ENCODE measurements around the gene LRFN2. TPM values are rescaled to one million over a fixed set of nuclear protein-coding genes. Genes with fewer than 3 reads are reported as not detected.

The LRFN2 gene
- polyA plus RNA-seq, 1 donor from 2014 or later: 14.8 TPM

GRCh38 chr6:40439026-40439800, 148.0 kb downstream of the LRFN2 start:
- Histone ChIP-seq H2AFZ (ENCODE audit: low read depth, low read length) (no peak overlapping the region), H3K9ac (ENCODE audit: low read length) (no peak overlapping the region), H4K20me1 (ENCODE audit: insufficient read depth) (no peaks in the 10 kb centered on the region), H3K79me2 (replicated peaks; ENCODE audit: insufficient read depth, low read length) (no peaks in the 10 kb centered on the region), H3K9me2 (ENCODE audit: insufficient read depth, low read length) (no peaks in the 10 kb centered on the region), H3K9me3 (ENCODE audit: low read length) (no peaks in the 10 kb centered on the region), H3K36me3 (ENCODE audit: insufficient read depth, low read length) (no peaks in the 10 kb centered on the region), H3K27me3 (ENCODE audit: insufficient read depth, low read depth, low read length) (no peaks in the 10 kb centered on the region), H3K27ac (ENCODE audit: low read length) (no peak overlapping the region), H3K4me3 (ENCODE audit: low read length) (no peak overlapping the region), H3K4me2 (ENCODE audit: low read length) (no peak overlapping the region), H3F3A (ENCODE audit: insufficient read depth, low read length, poor library complexity, severe bottlenecking) (no peaks in the 10 kb centered on the region)
- TF ChIP-seq RAD21 (conservative IDR thresholded peaks at IDR 0.05) (no peak), TAF1 (IDR thresholded peaks at IDR 0.05; ENCODE audit: low read depth) (no peak), SMC3 (conservative IDR thresholded peaks at IDR 0.05; ENCODE audit: poor library complexity) (no peak), CTCF (IDR thresholded peaks at IDR 0.05; ENCODE audit: poor library complexity, severe bottlenecking) (no peak), MXI1 (conservative IDR thresholded peaks at IDR 0.05; ENCODE audit: poor library complexity, severe bottlenecking) (no peak), POLR2AphosphoS5 (IDR thresholded peaks at IDR 0.05) (no peak), REST (IDR thresholded peaks at IDR 0.05; ENCODE audit: borderline replicate concordance) (no peak), EP300 (conservative IDR thresholded peaks at IDR 0.05; ENCODE audit: poor library complexity, severe bottlenecking) (no peak), EZH2 (IDR thresholded peaks at IDR 0.05; ENCODE audit: borderline replicate concordance, insufficient read depth, low read length, poor library complexity, severe bottlenecking) (no peak)

- Histone ChIP-seq H3K27ac (ENCODE audit: low read length) (no peak overlapping the region), H4K20me1 (ENCODE audit: insufficient read depth) (no peaks in the 10 kb centered on the region), H3K9ac (ENCODE audit: low read length) (no peak overlapping the region), H3K27me3 (ENCODE audit: insufficient read depth, low read depth, low read length) (no peaks in the 10 kb centered on the region), H3K9me3 (ENCODE audit: low read length) (no peaks in the 10 kb centered on the region), H3F3A (ENCODE audit: insufficient read depth, low read length, poor library complexity, severe bottlenecking) (no peaks in the 10 kb centered on the region), H3K4me3 (ENCODE audit: low read length) (no peak overlapping the region), H2AFZ (ENCODE audit: low read depth, low read length) (no peak overlapping the region), H3K4me2 (ENCODE audit: low read length) (no peak overlapping the region), H3K79me2 (replicated peaks; ENCODE audit: insufficient read depth, low read length) (no peaks in the 10 kb centered on the region), H3K9me2 (ENCODE audit: insufficient read depth, low read length) (no peaks in the 10 kb centered on the region), H3K36me3 (ENCODE audit: insufficient read depth, low read length) (no peaks in the 10 kb centered on the region)
- no peak for TF ChIP-seq REST (IDR thresholded peaks at IDR 0.05; ENCODE audit: borderline replicate concordance)
- TF ChIP-seq RAD21 (conservative IDR thresholded peaks at IDR 0.05): no peak
- no peak for TF ChIP-seq TAF1 (IDR thresholded peaks at IDR 0.05; ENCODE audit: low read depth)
- no peak for TF ChIP-seq CTCF (IDR thresholded peaks at IDR 0.05; ENCODE audit: poor library complexity, severe bottlenecking)
- no peak for TF ChIP-seq EP300 (conservative IDR thresholded peaks at IDR 0.05; ENCODE audit: poor library complexity, severe bottlenecking)
- TF ChIP-seq MXI1 (conservative IDR thresholded peaks at IDR 0.05; ENCODE audit: poor library complexity, severe bottlenecking): no peak
- no peak for TF ChIP-seq EZH2 (IDR thresholded peaks at IDR 0.05; ENCODE audit: borderline replicate concordance, insufficient read depth, low read length, poor library complexity, severe bottlenecking)
- TF ChIP-seq SMC3 (conservative IDR thresholded peaks at IDR 0.05; ENCODE audit: poor library complexity): no peak
- no peak for TF ChIP-seq POLR2AphosphoS5 (IDR thresholded peaks at IDR 0.05)
Measured at GRCh38 chr6:40438246-40438887, 148.8 kb downstream of the LRFN2 start.

Measured in neural cell (in vitro differentiated cells).